GM20000 (cell line): Measurements from ENCODE around the gene AP2A1.

ENCODE experiments used
- DNase-seq: peaks from one replicate; pipeline ENCODE4 v3.0.0; 2012; ENCODE audit warnings: low spot score
- TF ChIP-seq, protein P1 (sequence below): IDR thresholded peaks from 2 replicates; pipeline ENCODE4 v1.5.1; 2012; ENCODE audit warnings: mild to moderate bottlenecking, control low read depth; ENCODE audit errors: extremely low read depth, missing control alignments

AP2A1 gene

DNA sequence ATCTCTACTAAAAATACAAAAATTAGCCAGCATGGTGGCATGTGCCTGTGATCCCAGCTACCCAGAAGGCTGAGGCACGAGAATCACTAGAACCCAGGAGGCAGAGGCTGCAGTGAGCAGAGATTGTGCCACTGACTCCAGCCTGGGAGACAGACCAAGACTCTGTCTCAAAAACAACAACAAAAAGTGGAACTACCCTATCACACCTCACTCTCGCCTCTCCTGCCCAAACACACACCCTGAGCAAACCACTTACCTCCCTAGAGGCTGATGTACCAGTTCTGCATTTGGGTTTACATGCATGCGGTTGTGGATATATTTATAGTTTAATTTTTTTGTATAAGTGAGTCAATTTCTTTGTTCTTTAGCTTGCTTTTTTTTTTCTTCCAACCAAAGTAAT is 76.5 kb downstream of the AP2A1 start:
- no peak for DNase-seq
- TF ChIP-seq, protein P1, sequence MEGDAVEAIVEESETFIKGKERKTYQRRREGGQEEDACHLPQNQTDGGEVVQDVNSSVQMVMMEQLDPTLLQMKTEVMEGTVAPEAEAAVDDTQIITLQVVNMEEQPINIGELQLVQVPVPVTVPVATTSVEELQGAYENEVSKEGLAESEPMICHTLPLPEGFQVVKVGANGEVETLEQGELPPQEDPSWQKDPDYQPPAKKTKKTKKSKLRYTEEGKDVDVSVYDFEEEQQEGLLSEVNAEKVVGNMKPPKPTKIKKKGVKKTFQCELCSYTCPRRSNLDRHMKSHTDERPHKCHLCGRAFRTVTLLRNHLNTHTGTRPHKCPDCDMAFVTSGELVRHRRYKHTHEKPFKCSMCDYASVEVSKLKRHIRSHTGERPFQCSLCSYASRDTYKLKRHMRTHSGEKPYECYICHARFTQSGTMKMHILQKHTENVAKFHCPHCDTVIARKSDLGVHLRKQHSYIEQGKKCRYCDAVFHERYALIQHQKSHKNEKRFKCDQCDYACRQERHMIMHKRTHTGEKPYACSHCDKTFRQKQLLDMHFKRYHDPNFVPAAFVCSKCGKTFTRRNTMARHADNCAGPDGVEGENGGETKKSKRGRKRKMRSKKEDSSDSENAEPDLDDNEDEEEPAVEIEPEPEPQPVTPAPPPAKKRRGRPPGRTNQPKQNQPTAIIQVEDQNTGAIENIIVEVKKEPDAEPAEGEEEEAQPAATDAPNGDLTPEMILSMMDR = no peak

DNA sequence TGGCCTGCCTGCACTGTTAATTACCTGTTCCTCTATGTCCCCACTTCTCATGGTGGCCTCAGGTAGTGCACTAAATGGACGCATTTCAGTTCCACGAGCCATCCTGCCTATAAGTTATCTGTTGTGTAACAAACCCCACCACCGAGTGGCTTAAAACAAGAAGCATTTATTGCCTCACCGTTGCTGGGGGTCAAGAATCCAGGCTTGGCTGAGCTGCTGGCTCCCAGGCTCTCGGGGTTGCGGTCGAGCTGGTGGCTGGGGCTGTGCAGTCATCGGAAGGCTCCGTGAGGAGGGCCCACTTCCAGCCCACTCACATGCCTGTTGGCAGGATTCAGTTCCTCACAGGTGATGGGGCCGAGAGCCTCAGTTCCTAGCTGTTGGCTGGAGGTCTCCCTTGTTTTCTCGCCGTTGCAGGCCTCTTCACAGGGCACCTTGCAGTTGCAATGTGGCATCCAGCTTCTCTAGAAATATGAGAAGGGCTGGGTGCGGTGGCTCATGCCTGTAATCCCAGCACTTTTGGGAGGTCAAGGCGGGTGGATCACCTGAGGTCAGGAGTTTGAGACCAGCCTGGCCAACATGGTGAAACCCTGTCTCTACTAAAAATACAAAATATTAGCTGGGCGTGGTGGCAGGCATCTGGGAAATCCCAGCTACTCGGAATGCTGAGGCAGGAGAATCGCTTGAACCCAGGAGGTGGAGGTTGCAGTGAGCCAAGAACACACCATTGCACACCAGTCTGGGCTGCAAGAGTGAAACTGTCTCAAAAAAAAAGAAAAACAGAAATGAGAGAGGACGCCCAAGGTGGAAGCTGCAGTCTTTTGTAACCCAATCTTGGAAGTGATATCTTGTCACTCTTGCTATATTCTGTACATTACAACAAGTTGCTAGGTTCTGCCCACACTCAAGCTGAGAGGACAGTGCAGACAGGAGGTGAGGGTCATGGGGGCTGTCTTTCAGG is 77.6 kb downstream of the AP2A1 start:
- DNase-seq = no peak
- TF ChIP-seq, protein P1 = no peak

DNA sequence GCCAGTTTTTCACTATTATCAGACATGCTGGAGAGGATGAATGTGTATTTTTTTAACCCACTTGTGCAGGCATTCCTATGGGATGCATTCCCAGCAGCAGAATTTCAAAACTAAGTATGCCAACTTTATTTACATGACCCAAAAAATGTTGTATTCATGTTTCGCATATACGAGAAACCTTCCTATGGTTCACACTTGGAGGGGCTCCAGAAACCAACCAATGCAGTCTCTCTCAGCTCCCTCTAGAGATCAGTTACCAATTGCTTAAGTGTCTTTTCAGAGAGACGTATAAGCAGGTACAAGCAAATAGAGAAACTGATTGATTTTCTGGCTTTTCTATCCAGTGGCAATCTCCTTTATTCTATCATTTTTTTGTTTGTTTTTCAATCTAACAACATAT is 78.6 kb downstream of the AP2A1 start:
- TF ChIP-seq, protein P1 = no peak
- no peak for DNase-seq

DNA sequence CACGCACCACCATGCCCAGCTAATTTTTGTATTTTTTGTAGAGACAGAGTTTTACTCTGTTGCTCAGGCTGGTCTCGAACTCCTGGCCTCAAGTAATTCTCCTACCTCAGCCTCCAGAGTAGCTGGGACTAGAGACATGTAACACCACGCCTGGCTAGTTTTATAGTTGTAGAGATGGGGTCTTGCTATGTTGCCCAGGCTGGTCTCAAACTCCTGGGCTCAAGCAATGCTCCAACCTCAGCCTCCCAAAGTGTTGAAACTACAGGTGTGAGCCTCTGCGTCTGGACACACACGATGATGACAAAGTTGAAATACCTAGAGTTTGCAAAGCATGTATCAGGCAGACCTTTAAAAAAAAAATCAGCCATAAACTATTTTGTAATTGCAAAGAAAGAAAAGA is 79.6 kb downstream of the AP2A1 start:
- TF ChIP-seq, protein P1 = no peak

DNA sequence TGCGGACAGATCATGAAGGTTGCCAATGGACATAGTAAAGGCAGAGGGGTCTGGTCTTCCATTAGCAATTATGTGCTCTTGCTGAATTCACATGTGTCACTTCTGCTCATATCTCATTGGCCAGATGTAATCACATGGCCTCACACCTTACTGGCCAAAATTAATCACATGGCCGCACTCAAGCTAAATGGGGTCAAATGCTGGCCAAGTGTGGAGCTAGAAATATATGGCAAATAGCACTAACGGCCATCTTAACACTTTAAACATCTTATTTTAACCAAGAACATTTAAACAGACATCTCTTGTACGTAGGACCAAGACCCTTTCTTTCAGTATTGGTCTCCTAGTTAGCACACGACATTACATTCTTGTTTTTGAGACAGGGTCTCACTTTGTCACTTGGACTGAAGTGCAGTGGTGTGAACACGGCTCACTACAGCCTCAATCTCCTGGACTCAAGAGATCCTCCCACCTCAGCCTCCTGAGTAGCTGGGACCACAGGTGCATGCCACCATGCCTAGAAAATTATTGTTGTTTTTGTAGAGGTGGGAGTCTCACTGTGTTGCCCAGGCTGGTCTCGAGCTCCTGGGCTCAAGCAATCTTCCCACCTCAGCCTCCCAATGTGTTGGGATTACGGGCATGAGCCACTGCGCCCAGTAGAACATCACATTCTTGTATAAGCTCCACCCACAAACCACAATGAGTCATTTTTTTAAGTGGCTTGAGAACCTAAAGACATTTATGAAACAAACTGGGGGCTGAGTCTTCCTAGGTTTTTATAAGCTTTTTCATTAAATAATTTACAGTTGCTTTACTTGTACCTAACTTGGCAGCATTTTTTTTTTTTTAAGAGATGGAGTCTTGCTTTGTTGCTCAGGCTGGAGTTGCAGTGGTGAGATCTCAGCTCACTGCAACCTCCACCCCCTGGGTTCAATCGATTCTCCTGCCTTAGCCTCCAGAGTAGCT is 81.2 kb downstream of the AP2A1 start:
- no peak for DNase-seq
- TF ChIP-seq, protein P1 = no peak

More for the DNA sequence above, 79.6 kb downstream of the AP2A1 start:
- no peak for DNase-seq

DNA sequence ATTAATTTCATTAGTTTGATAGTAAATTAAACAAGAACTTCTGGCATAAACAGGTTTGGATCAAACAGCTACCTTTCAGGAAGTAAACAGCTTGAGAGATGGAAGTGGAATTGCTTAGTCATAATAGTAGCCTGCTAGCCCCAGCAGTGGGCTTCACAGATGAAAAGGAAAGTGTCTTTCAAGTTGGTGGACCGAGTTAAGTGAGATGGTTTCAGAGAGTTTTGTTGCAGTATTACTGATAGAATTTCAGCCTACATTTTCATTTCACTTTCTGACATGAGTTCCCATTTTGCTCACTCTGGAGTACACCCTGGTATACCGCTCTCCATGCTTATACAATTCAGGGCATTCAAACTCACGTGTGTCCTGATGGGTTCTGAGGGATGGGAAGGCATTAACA is 82.1 kb downstream of the AP2A1 start:
- TF ChIP-seq, protein P1 = no peak

More for the DNA sequence above, 82.1 kb downstream of the AP2A1 start:
- no peak for DNase-seq
